HT1080 (cell line): ENCODE results near the gene ADAMTS17. TPM values are rescaled to one million over a fixed set of nuclear protein-coding genes. Genes with fewer than 3 reads are reported as not detected.
A peak's percentile ranks its signal among the peaks of the same experiment; 100 is the strongest.

Source experiments
- DNase-seq: peaks from one replicate; pipeline ENCODE4 v3.0.0-alpha.2; 2015; ENCODE audit warnings: low read depth
- total RNA-seq: library from RNA; depleted of rRNA; stranded (reverse); fragments of >200 nt; shearing (Covaris generic); gene quantifications from 2 replicates; pipeline ENCODE4 v1.2.3, GENCODE V29; 2014

Gene ADAMTS17
- total RNA-seq, 1 experiment from 2014 or later = 0.05 TPM

DNA sequence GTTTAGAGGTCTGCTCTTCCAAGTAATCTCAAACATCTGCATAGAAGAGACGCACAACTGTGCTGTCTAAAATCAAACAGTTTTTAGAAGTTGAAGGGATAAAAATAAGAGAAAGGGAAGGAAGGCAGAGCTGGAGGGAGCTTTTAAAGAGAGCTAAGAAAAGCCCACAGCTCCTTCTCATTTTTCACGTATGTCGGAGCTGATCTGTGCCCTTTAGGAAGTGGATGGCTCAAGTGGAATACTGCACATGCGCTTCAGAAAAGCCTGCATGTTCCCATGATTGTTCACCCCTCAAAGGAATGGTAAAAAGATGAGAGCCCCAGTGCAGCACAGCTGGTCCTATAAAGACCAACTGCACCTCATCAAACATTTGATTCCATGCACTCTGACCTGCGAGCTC is 207.2 kb downstream of the ADAMTS17 start:
- DNase-seq = no peak

DNA sequence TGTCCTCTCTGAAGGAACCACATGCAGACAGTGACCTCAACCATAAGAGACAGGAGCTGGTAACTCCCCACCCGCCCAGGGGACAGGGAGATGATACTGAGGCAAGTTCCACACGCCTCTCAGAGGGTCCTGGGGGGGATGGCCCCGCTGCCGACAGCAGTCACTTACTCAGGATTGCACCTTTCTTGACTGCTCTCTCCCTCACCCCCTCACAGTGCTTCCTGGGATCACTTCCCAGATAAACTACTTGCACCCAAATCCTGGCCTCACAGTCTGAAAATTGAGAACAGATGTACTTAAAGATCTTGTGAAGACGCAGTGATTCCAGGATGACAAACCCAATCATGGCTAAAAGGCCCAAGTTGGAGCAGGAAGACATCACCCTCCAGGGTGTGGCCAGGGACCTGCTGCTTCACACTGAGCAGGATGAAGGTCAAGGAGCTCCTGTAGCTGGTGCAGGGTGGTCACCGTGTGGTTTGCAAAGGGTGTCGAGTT is 207.6 kb downstream of the ADAMTS17 start:
- no peak for DNase-seq

DNA sequence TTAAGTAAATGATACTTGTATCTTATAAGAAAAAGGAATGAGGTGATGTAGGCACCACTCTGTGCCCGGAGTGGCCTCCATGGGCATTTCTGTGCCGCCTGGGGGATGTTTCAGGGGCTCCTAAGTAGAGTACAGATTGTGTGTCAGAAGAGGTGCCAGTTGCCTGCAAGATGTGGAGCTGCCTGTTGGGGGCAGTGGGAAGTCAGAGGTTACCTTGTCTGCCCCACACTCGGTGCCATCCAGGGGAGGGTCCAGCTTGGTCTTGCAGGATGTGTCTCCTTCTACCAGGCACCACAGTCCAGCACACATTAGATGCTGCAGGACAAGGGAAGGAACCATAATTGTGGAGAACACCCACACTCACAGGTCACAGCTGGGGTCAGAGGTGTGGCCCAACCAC is 208.8 kb downstream of the ADAMTS17 start:
- no peak for DNase-seq

DNA sequence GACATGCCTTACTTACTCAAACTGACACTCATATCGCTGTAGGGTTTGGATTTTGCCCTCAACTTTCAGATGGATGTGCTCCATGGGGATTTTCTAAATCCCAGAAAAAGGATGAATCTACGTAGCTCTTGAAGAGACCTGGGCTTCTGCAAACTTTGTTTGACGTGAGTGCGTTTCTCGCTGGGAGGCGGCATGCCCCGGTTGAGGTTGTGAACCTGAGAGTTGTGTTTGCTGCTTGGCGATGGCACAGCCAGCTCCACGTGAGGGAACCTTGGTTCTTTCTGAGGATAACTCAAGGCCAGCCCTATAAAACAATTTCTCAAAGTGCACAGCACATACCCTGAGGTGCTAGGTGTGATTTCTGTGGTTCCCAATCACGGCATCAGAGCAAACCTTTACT is 209.5 kb downstream of the ADAMTS17 start:
- no peak for DNase-seq

DNA sequence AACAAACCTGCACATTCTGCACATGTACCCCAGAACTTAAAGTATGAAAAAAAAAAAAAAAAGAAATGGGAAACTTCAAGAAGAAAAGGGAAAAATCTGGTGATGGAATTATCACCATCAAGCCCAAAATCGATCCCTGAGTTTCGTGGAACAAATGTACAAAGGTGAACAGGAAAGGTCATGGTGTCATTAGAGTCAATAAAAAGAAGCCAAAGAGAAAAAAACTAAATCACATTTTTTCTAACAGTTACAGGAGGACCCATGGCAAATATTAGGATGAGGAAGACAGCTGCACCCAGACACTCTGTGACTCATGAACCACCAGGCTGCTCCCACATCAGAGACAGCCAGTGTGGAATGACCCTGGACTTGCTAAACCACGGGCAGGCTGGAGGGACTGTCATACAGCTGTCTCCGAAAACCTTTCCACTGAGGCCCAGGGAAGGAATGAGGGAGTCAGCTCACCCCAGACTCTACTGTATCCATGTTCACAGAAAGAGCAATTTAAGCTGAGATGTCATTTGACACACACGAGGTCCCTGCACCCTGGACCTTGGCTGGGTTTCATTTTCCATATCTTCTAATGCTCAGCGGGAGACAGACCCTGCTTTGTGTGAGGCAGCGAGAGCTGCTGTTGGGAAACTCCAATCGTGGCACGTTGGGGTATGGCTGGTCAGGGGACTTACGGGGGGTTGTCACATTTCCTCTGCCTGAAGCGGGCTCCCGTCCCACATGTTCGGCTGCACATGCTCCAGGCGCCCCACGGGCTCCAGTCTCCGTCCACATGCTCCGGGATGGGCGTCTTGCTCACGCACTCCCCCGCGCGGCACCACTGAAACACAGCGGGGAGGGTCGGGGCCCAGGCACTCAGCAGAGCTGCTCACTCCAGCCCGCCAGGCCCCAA is 210.2 kb downstream of the ADAMTS17 start:
- DNase-seq = peak; percentile 18

DNA sequence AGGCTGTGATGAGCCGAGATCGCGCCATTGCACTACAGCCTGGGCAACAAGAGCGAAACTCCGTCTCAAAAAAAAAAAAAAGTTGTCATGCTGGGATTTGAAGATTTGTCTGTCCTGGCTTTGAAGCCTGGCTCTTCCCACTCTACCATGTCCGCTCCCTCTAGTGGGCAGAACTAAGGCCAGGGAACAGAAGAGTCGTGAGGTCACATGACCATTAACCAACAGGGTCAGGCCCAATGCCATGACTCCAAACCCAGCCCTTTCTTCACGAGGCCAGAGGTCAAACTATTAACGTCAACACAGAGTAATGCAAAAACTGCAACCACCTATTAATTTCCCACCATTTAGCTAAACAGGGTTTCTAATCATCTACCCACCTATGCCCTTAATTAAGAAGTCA is 212.1 kb downstream of the ADAMTS17 start:
- DNase-seq = no peak

DNA sequence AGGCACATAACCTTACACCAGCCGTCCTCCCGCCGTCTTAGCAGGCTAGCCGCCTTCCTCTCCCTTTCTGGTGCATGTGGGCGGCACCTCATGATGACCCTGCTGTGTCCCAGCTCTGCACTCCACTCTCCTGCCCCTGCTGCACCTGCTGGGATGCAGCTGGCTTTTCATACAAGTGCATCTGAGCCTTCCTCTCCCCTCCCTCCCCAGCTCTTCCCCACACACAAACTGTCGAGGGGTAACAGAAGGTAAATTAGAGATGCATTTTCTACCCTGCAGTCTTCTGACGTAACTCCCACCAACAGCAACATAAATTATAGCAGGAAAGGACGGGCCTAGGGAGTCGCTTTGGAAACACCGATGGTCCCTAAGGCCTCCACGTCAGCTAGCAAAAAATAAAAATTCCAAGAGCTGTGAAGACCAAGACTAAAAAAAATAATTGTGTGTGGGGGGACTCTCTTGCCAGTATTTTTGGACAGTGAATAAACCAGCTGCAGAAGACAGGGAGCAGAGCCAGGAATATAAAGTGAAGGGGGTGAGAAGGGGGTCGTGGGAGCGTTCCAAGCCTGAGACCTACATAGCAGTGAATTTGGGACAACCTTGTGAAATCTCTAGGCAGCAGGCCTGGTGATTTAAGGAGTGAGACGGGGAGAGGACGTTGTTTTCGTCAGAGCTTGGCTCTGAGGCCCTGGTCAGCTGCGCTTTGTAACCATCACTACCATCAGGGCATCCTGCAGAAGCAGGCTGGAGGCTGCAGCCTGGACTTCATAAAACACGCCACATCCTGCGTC is 216.2 kb downstream of the ADAMTS17 start:
- no peak for DNase-seq

DNA sequence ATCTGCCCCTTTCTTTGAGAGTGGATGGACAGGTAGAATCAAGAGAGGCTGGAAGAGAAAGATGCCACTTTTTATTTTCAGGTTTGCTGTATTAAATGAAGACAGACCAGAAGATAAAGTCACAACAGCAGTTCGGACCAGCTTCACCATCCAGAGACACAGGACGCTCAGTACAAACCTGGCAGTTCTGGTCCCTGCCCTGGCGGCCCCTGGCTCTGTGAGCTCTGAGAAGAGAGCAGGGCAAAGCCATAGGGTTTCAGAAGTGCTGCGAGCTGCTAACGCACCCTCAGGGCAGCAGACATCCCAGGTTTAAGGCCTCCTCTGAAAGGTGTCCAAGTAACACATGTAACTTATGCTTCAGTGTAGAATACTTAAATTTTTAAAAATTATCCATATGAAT is 216.8 kb downstream of the ADAMTS17 start:
- no peak for DNase-seq

DNA sequence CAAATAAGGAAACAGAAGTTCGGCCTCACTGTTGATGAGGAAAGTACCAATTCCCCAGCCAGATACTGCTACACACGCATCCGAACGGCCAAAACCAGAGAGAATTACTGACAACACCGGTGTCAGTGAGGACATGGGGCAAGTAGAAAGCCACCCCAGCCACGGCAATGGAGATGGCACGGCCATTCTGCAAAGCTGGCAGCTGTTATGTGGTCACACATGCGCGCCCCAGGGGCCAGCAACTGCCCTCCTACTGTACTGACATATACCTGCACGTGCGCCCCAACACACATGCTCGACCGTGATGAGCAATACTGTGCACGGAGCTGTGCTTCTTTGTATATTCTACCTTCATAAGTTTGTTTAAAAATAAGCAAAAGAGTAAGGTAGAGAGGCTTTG is 217.4 kb downstream of the ADAMTS17 start:
- DNase-seq = no peak

DNA sequence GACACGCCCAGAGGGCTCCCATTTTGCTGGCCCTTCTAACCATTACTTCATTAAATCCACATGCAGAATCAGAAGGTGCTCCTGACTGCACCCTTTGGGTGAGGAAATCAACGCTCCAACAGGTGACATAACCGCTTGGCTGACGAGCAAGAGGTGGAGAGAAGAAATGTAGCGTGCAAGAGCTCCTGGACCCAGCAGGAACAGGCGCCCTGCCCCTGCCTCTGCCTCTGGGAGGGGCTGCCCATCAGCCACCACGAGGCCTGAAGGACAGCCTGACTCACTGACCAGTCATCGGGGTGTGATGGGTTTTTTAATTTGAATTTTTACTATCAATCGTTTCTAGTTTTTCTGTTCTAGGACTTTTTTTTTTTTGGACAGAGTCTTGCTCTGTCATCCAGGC is 218.2 kb downstream of the ADAMTS17 start:
- peak; percentile 62 for DNase-seq

DNA sequence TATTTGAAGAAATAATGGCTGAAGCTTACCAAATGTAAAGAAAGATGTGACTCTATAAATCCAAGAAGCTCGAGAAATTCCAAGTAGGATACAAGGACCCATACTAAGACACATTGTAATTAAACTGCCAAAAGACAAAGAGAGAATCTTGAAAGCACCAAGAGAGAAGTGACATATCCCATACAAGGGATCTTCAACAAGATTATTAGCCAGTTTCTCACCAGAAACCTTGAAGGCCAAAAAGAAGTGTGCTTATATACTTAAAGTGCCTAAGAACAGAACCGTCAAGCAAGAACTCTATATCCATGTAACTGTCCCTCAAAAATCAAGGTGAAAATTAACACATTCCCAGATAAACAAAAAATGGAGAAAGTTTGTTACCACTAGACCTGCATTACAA is 220.5 kb downstream of the ADAMTS17 start:
- no peak for DNase-seq

DNA sequence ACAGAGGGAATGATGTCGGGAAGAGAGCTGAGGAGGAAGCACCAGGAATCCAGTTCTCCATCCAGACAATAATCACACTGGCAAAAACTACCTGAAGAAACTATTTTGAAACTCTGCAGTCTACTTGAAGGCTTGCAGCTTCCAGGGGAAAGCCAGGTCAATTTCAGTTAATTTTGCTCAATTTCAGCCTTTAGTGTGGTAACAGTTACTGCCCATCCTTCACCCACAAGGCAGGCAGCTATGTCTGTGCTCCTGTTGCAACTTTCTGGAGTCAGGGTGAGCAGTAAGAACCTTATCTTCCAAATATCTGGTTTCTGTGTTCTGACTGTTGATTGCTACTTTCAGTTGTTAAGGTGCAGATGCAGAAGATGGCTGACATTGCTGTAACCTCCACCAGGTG is 221.7 kb downstream of the ADAMTS17 start:
- DNase-seq = no peak

DNA sequence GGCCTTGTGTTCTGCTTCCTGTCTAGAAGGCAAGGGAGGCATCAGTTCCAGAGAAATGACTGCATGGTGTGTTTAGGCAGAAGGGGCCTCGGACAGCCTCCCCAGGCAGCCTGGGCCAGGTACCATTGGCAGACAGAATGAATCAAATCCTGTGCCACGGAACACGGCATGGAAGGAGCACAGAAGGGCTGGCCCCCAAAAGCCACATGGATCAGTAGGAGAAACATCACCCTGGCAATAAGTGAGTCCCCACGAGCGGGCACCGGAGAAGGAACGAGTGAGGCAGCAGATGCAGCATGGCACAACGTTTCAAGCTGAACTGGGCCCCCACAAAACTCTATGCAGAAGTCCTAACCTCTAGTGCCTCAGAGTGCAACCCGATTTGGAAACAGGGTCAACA is 223.2 kb downstream of the ADAMTS17 start:
- DNase-seq = no peak

DNA sequence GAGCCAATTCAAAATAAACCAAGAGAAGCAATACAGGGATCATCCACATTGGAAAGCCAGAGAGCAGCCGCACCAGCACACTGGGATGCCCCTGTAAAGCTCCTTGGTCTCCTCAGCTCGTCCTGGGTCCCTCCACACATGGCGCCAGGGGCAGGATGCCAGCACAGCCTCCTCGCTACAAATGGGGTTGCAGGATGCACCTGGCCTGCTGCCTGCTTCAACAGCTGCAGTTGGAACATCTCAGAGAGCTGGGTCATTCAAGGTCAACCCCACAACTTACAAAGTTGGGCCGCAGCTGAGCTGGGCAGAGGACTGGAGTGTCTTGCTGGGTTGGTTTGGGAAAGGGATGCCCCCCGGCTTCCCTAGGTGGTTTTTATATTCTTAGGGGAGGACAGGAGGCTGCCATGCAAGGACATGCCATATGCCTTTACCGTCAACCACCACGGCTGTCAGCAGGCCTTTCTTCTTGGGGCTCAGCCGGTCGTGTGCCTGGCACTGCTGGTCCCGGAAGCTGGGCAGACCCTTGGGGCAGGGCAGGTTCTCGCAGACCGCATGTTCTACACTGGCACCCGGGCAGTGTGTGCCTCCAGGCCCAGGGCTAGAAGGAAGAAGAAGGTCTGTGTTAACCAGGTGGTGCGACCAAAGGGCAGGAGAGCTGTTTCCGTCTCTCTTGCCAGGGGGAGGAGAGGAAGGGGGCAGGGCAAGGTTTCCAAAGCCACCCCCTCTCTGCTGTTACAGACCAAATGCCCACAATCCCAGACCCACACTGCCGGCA is 225.2 kb downstream of the ADAMTS17 start:
- DNase-seq = no peak

DNA sequence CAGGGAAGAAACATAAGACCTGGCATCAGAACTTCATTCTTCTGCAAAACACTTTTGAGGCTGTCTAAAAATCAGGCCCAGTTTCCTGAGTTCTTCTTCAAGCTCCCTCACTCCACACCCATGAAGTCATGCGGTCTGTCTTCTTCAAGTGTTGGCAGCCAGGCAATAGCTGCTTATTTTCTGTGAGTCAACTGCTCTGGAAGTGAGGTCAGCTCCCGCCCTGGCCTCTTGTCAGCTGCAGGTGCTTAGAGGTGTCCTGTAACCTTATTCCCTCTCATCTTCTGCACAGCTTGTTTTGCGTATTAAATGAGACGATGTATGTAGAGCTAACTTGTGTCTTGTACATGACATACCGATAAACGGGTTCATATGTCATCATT is 226.1 kb downstream of the ADAMTS17 start:
- peak; percentile 62 for DNase-seq

DNA sequence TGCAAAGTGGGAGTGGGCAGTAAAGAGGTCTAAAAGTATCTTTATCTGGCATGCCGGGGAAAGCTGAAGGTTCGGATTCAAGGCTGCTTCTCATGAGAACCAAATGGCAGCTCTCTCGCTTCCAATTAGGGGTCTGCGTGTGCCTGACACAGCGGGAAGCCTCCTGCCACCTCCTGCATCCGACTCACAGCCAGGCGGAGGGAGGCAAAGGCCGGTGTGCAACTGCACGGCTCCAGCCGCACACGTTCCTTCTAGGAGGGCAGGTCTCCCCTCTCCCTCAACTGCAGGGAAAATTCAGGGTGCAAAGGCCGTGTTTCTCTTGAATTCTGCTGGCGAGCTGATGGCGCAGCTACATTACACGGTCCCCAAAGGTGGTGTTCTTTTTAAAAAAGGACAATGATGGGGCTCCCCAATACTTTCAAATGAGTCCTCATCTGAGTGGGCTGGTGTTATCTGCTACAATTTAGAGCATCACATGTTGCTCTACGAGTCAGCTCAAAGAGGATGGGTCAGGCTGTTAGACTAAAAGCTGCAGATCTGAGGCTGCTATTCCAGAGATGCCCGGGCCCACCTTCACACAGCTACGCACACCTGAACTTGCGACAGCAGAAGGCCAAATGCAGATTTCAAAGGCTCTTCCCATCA is 226.6 kb downstream of the ADAMTS17 start:
- DNase-seq = no peak

DNA sequence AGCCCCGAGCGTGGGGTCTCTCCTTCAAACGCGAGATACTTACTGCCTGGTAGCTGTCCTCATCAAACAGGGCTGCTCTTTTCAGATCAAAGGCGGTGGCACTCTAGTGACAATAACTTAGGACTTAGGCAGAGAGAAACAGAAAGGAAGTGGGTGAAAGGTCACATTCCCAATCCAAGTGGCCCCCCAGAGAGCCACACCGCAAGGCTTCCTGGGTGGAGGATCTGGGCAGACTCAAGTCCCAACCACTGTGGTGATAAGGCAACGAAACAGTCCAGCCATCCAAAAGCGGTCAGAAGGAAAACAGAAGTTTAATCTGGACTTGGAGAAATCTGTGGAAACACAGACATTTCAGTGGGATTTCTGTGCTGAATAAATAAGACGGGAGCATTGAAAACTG is 227.2 kb downstream of the ADAMTS17 start:
- DNase-seq = peak; percentile 64

DNA sequence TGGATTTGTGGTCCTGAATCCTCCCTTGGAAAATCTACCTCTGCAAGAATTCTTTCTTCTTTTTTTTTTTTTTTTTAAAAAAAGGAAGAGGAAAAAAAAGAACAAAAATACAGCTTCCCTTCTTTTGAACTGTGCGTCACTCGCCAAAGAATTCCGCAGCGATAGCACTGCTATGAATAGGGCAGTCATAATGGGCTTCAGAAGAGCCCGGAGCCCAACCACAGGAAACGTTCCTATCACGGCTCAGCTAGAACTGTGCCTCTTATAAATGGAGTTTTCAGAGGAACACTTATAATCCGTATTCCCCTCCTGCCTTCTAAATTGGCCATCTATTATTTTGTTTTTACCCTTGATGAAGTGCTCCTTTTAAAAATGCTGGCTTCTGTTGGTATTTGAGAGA is 227.7 kb downstream of the ADAMTS17 start:
- peak; percentile 87 for DNase-seq

DNA sequence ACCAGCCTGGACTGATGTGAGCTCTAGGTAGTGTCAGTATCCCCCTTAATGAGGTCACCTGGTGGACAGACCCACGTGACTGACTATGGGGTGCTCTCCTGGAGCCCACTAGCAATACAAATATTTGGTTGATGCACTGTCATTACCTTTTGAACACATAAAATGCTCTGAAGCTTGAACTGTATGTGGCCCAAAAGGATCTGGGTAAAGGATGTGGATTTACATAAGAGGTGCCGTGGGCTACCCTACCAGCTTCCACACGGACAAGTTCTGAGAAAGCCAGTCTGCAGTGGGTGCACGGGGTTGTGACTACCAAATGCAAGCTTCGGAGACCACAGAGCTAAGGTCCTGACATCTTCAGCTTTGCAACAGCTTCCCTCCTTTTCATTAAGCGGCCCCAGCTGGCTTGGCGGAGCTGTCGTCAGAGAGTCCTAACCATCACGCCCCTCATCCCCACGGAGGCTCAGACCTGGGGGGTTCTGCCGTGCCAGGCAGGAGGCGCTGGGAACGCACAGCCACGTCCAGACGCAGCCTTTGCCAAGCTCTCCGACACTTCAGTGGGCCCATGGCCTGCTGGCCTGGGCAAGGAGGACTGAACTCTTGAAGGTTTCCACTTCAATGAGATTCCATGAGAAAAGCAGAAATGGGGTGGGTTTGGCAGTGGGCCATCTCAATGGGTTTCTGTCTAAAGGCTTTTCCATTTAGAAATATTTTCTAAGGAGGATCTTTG is 228.3 kb downstream of the ADAMTS17 start:
- no peak for DNase-seq

DNA sequence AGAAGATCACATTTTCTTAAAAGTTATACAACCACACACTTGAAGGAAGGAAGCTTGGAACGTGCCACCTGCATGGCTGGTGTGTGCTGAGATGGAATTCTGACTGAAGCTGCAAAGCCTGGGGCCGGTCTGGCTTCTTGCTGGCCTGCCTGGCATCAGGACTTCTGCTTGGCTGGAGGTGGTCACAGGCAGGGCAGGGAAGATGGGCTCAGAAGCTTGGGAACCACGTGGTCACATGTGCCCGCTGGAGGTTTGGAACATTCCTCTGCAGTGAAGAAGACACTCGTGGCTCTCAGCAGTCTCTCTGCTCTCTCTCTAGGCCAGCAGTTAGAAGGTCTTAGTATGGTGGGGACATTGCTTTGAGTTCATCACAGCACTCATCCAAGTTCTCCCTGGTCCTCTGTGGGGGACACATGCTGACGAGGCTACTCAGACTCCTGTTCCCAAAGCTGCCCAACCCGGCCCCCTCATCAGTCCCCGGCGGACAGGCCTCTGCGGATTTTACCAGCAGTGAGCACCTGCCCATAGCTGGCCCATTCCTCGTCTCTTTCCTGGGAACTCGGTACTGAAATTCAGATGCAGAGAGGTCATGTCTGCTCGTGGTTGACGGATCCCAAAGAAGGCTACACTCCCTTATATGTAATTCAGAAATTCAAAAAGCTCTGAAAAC is 229.0 kb downstream of the ADAMTS17 start:
- DNase-seq = no peak
